Suprapubic skin (tissue), 3 donors: ENCODE results near the gene SLX9.

Experiments used
- CTCF ChIP-seq, 2 donors: fragments of 200-600 bp in 1 of 2; fragments of 450-650 bp in 1 of 2; sonication (generic) in 1 of 2; IDR thresholded peaks; one replicate each; pipeline ENCODE4 v1.5.1; 2016 to 2019; ENCODE audit warnings: antibody characterized with exemption in 2 of 2, mild to moderate bottlenecking in 1 of 2, moderate library complexity in 1 of 2
- EP300 ChIP-seq: sonication (generic); formaldehyde crosslinking; IDR thresholded peaks from one replicate; pipeline ENCODE4 v1.6.1; 2017; ENCODE audit warnings: antibody characterized with exemption

- TF ChIP-seq CTCF (IDR thresholded peaks at IDR 0.05) = no peak
- no peak for TF ChIP-seq EP300
Observed at GRCh38 chr21:44921928-44922327, 17.9 kb upstream of the SLX9 start.
